ENCODE results near the gene APPBP2.

The APPBP2 gene

DNA sequence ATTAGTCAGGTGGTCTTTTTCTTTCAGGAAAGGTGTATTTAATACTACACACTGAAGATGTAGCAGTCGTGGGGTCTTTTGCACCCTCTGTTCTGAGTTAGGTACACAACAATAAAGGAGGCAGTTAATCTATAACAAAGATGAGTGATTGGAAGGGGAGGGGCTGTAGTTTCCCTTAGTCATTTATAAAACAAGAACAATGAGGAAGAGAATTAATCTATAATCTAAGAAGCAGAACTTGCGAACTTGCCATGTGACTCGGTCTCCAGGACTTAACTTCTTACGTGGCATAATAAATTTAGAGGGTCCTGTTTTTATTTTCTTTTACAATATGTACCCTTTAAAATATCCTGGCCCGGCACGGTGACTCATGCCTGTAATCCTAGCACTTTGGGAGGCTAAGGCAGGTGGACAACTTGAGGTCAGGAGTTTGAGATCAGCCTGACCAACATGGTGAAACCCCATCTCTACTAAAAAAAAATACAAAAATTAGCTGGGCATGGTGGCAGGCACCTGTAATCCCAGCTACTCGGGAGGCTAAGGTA lies 8.6 kb upstream of the APPBP2 start:
- H3K4me3 ChIP-seq (ENCODE audit: low read depth, low read length): no peak overlapping the region
- no peak for DNase-seq (ENCODE audit: low read depth)
- TF ChIP-seq CTCF (IDR thresholded peaks at IDR 0.05; ENCODE audit: insufficient read depth, low read depth, low read length, missing control alignments): no peak

GRCh38 chr17:60534010-60534555 lies 8.0 kb upstream of the APPBP2 start:
- no peak for DNase-seq (ENCODE audit: low read depth)
- TF ChIP-seq CTCF (IDR thresholded peaks at IDR 0.05; ENCODE audit: insufficient read depth, low read depth, low read length, missing control alignments): no peak

DNA sequence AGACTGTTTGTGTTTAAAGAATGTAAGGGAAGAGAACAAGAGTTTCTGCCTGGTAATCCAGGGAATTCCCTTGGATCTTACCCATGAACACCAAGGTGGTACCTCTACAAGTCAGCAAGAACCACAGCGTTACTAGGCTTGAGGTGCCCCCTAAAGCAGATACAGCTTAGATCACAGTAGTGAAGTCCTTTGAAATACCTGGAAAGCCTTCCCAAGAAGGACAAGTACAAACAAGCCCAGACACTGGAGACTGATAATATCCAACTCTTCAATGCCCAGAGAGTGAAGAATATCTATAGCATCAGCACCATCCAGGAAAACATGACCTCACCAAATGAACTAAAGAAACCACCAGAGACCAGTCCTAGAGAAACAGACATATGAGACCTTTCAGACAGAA lies 3.8 kb upstream of the APPBP2 start:
- DNase-seq (ENCODE audit: low read depth): no peak
- TF ChIP-seq CTCF (IDR thresholded peaks at IDR 0.05; ENCODE audit: insufficient read depth, low read depth, low read length, missing control alignments): no peak
- no peak overlapping the region for H3K4me3 ChIP-seq (ENCODE audit: low read depth, low read length)

More at GRCh38 chr17:60534010-60534555, 8.0 kb upstream of the APPBP2 start:
- no peak overlapping the region for H3K4me3 ChIP-seq (ENCODE audit: low read depth, low read length)

DNA sequence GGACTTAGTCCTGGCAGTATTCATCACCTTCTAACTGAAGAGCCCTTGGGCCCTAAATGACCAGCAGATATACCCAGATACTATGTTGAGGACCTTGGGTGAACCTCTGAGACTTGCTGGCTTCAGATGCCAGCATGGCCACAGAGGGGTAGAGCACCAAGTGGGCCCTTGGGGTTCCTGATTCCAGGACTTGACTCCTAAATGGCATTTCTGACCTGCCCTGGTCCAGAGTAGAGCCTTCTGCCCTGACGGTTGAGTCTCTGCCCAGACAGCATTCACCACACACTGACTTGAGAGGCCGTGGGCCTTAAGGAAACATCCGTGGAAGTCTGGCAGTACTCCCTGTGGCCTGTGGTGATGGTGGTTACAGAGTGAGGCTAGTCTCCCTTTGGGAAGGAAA lies 2.8 kb upstream of the APPBP2 start:
- no peak overlapping the region for H3K4me3 ChIP-seq (ENCODE audit: low read depth, low read length)
- TF ChIP-seq CTCF (IDR thresholded peaks at IDR 0.05; ENCODE audit: insufficient read depth, low read depth, low read length, missing control alignments): no peak
- DNase-seq (ENCODE audit: low read depth): no peak

- H3K4me3 ChIP-seq (ENCODE audit: low read depth, low read length): no peak overlapping the region
- DNase-seq (ENCODE audit: low read depth): no peak
- no peak for TF ChIP-seq CTCF (IDR thresholded peaks at IDR 0.05; ENCODE audit: insufficient read depth, low read depth, low read length, missing control alignments)
These were observed 1.7 kb upstream of the APPBP2 start for GRCh38 chr17:60527701-60528100.

DNA sequence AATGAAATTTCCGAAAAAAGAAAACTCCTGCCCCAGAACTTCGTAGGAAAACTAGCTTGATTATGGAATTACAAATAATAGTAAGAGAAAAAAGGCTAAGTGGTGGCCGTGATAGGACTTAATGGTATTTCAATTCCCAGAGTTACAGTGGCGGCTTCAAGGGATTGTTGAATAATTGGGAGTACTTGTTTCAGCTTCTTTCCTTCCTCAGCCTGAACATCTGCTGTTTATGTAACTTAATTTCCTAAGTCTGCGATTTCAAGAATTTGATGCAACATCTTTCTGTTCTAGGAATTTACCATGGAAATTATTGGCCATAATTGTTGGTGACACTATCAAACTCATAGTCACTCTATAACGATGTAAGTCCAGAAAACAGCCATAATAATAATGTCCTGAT lies 684 bp upstream of the APPBP2 start:
- DNase-seq (ENCODE audit: low read depth): no peak
- no peak for TF ChIP-seq CTCF (IDR thresholded peaks at IDR 0.05; ENCODE audit: insufficient read depth, low read depth, low read length, missing control alignments)
- peak overlapping the region; percentile 75 for H3K4me3 ChIP-seq (ENCODE audit: low read depth, low read length)

GRCh38 chr17:60525328-60525684 lies 736 bp downstream of the APPBP2 start:
- no peak for TF ChIP-seq CTCF (IDR thresholded peaks at IDR 0.05; ENCODE audit: insufficient read depth, low read depth, low read length, missing control alignments)
- peak overlapping the region; percentile 75 for H3K4me3 ChIP-seq (ENCODE audit: low read depth, low read length)
- DNase-seq (ENCODE audit: low read depth): no peak

Measured in GM12865 (cell line).